Measurements from ENCODE around the gene INS. TPM values are rescaled to one million over a fixed set of nuclear protein-coding genes. Genes with fewer than 3 reads are reported as not detected.
A peak's percentile ranks its signal among the peaks of the same experiment; 100 is the strongest.

INS gene
- total RNA-seq, 1 experiment from 2014 or later = not detected

DNA sequence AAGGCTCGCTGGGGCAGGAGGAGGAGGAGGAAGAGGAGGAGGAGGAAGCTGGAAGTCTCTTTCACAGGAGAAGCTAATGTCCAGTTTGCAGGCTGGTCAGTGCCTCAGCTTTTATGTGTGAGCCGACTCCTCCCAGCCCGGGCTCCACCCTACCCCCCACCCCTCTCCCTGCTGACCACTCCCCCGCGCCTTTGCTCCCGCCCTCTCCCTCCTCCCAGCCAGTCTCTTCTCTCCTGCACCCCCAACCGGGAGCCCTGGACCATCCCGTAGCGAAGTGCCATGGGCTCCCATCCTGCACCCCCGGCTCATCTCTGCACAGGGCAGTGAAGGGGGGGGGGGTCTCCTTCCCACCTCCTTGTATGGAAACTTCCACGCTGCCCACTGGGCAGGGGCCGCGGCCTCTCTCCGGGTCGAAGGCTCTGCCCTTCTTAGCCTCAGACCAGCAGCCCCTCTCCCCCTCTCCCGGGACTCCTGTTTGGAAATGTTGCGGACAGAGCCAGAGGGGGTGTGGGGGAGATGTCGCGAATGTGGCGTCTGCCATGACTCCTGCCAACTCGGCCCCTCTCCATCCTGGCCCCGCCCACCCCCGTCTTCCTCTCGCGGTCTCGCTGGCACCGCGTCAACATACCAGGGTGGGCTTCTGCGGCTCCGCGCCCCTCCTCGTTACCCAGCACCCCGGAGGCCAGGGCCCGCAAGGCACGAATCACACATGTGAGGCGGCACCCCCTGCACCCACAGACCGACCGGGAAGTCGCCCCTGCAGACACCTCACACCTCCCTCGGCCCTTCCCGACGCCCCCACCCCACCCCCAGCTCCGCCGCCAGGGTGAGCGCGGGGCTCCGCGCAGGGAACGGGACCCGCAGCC is 23.6 kb downstream of the INS start:
- peak; percentile 90 to 95 for DNase-seq (ENCODE audit: low read depth in 1 of 2, low spot score in 2 of 2)
- Histone ChIP-seq H3K27me3 (replicated peaks) (peaks cover 46% of the 10 kb centered on the region), H3K4me1 (replicated peaks) (peaks cover 34% of the 10 kb centered on the region), H3K9me3 (replicated peaks) (peaks cover 6% of the 10 kb centered on the region; the same call in 1 of the 2 replicates), H3K4me3 (peak overlapping the region; percentile 66), H3K36me3 (peaks cover 38% of the 10 kb centered on the region), H3K27ac (peak overlapping the region; percentile 73)

GRCh38 chr11:2136952-2137201 is 24.1 kb downstream of the INS start:
- Histone ChIP-seq H3K4me3 (peak overlapping the region; percentile 66), H3K4me1 (replicated peaks) (peaks cover 33% of the 10 kb centered on the region), H3K36me3 (peaks cover 41% of the 10 kb centered on the region), H3K27ac (no peak overlapping the region), H3K27me3 (replicated peaks) (peaks cover 41% of the 10 kb centered on the region), H3K9me3 (replicated peaks) (peaks cover 6% of the 10 kb centered on the region; the same call in 1 of the 2 replicates)
- DNase-seq (ENCODE audit: low read depth in 1 of 2, low spot score in 2 of 2) = no peak

DNA sequence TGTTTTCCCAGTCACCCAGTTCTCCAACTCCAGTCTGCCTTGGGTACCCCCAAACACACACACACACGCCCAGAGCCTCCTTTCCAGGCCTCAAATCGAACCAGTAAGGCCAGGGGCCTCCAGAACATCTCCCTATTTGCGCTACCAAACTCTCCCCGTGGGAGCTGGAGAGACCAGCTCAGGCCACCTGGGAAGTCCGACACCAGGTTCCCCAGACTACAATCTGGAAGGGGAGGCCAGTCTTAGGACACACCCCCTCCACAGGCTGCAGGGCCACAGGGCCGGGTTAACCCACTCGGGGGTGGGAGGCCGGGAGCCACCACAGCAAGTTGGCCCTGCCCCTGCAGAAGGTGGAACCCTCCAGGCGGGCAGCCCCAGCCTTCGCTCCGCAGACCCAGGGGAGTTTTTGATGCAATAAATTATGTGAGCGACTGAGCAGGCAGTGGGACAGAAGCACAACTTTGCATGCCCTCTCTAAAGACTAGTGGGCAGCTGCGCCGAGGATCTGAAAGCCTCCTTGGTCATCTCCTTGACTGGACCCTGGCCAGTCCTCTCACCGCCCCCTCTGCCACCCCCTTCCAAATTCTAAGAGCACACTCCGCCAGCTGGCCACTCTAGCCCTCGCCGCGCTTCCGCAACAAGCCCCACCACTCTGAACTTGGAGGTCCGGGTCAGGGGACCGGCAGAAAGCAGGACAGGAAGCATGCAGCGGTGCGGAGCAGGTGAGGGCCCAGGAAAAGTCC is 24.6 kb downstream of the INS start:
- Histone ChIP-seq H3K4me3 (peak overlapping the region; percentile 66), H3K27me3 (replicated peaks) (peaks cover 36% of the 10 kb centered on the region), H3K36me3 (peaks cover 46% of the 10 kb centered on the region), H3K9me3 (replicated peaks) (peaks cover 6% of the 10 kb centered on the region; the same call in 1 of the 2 replicates), H3K4me1 (replicated peaks) (peaks cover 33% of the 10 kb centered on the region), H3K27ac (no peak overlapping the region)
- no peak for DNase-seq (ENCODE audit: low read depth in 1 of 2, low spot score in 2 of 2)

GRCh38 chr11:2135648-2136201 is 25.3 kb downstream of the INS start:
- H3K4me1 ChIP-seq (replicated peaks) = peaks cover 33% of the 10 kb centered on the region

GRCh38 chr11:2135018-2135569 is 25.9 kb downstream of the INS start:
- peaks cover 53% of the 10 kb centered on the region for H3K36me3 ChIP-seq
- peaks cover 26% of the 10 kb centered on the region for H3K27me3 ChIP-seq (replicated peaks)
- no peak overlapping the region for H3K27ac ChIP-seq
- no peak overlapping the region for H3K4me3 ChIP-seq
- no peak for DNase-seq (ENCODE audit: low read depth in 1 of 2, low spot score in 2 of 2)
- peaks cover 2% of the 10 kb centered on the region; the same call in 1 of the 2 replicates for H3K9me3 ChIP-seq (replicated peaks)
- H3K4me1 ChIP-seq (replicated peaks) = peaks cover 33% of the 10 kb centered on the region

More at GRCh38 chr11:2135648-2136201, 25.3 kb downstream of the INS start:
- peaks cover 3% of the 10 kb centered on the region; the same call in 1 of the 2 replicates for H3K9me3 ChIP-seq (replicated peaks)
- peaks cover 30% of the 10 kb centered on the region for H3K27me3 ChIP-seq (replicated peaks)
- no peak overlapping the region for H3K27ac ChIP-seq
- peaks cover 53% of the 10 kb centered on the region for H3K36me3 ChIP-seq
- DNase-seq (ENCODE audit: low read depth in 1 of 2, low spot score in 2 of 2) = no peak
- no peak overlapping the region for H3K4me3 ChIP-seq

DNA sequence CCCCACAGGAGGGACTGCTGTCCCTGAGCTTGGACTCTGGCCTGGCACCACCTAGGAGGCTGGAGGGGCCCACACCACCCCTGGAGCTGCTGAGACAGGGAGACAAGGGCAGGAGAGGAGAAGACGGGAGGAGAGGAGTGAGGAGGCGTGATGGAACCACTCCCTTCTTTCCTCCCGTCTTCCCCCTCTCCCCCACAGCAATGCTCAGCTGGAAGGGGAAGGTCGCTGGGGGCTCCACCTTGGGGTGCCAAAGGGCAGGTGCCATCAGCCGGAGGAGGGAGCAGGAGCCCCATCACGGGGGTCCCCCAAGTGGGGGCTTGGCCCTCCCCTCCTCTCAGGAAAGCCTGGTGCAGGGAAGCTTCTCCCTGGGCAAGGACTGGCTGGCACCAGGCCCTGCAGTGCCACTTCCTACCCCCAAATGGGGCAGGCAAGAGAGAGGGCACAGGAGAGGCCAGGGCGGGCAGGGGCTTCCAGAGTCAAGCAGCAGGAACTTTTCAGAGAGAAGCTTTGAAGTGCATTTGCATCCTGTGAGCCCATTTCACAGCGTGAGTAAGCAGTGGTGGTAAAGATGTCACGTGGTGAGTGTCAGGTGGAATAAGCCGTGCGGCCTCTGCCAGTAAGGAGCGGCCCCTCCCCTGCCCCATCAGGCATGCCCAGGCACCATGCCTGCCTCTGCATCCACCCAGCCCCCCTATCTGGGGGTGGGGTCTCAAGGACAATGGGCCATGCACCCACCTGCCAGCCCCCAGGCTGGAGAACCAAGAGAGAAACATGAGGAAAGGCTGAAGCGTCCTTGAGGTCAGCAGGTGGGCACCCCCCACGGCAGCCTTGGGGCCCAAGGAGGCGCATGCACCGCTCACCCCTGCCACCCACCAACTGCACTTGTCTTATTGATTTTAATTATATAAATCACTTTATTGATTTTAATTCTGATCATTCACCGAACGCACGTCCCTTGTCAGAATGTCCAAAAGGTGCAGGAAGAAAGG is 26.7 kb downstream of the INS start:
- Histone ChIP-seq H3K4me1 (replicated peaks) (peaks cover 29% of the 10 kb centered on the region), H3K27ac (no peak overlapping the region), H3K27me3 (replicated peaks) (peaks cover 20% of the 10 kb centered on the region), H3K36me3 (peaks cover 61% of the 10 kb centered on the region), H3K4me3 (no peak overlapping the region), H3K9me3 (replicated peaks) (peaks cover 2% of the 10 kb centered on the region; the same call in 1 of the 2 replicates)
- DNase-seq (ENCODE audit: low read depth in 1 of 2, low spot score in 2 of 2) = no peak

DNA sequence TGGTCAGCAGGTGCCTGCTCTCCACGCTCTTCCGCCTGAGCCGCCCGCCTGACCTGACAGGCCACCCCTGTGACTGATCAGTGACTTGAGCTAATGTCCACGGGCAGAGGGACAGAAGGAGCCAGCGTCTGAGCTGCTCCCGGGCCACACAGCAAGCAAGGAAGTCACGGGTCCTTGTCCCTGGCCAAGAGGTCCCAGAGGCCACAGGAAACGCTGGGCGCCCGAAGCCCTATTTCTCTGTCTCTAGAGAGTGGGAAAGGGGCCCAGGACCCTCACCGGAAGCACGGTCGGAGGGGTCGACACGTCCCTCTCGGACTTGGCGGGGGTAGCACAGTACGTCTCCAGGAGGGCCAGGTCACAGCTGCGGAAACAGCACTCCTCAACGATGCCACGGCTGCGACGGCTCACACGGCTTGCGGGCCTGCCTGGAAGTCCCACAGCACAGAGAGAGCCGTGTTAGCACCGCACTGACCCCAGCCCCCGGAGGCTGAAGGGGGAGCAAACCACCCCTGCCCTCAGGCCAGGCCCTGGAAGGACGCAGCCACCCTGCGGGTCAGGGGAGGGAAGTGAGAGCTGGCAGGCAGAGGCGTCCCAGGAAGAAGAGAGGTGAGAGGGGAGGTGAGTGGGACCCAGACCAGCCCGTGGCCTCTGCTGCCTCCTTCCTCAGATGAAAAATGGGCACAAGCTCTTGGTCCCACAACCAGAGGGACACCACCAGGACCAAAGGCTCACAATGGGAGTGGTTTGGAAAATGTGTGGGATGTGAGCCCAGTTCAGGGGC is 27.6 kb downstream of the INS start:
- Histone ChIP-seq H3K9me3 (replicated peaks) (peaks cover 2% of the 10 kb centered on the region; the same call in 1 of the 2 replicates), H3K36me3 (peaks cover 61% of the 10 kb centered on the region), H3K27ac (no peak overlapping the region), H3K27me3 (replicated peaks) (peaks cover 20% of the 10 kb centered on the region), H3K4me3 (no peak overlapping the region), H3K4me1 (replicated peaks) (peaks cover 22% of the 10 kb centered on the region)
- DNase-seq (ENCODE audit: low read depth in 1 of 2, low spot score in 2 of 2) = no peak

GRCh38 chr11:2132874-2133240 is 28.2 kb downstream of the INS start:
- DNase-seq (ENCODE audit: low read depth in 1 of 2, low spot score in 2 of 2) = no peak
- H3K4me3 ChIP-seq = no peak overlapping the region
- peaks cover 20% of the 10 kb centered on the region for H3K27me3 ChIP-seq (replicated peaks)
- H3K36me3 ChIP-seq = peaks cover 61% of the 10 kb centered on the region
- H3K9me3 ChIP-seq (replicated peaks) = peaks cover 2% of the 10 kb centered on the region; the same call in 1 of the 2 replicates
- no peak overlapping the region for H3K27ac ChIP-seq
- peaks cover 19% of the 10 kb centered on the region for H3K4me1 ChIP-seq (replicated peaks)

GRCh38 chr11:2132246-2132645 is 28.8 kb downstream of the INS start:
- no peak overlapping the region for H3K4me3 ChIP-seq
- H3K27ac ChIP-seq = no peak overlapping the region
- H3K27me3 ChIP-seq (replicated peaks) = peaks cover 14% of the 10 kb centered on the region
- no peaks in the 10 kb centered on the region for H3K9me3 ChIP-seq (replicated peaks)
- H3K36me3 ChIP-seq = peaks cover 61% of the 10 kb centered on the region
- no peak for DNase-seq (ENCODE audit: low read depth in 1 of 2, low spot score in 2 of 2)
- peaks cover 13% of the 10 kb centered on the region for H3K4me1 ChIP-seq (replicated peaks)

DNA sequence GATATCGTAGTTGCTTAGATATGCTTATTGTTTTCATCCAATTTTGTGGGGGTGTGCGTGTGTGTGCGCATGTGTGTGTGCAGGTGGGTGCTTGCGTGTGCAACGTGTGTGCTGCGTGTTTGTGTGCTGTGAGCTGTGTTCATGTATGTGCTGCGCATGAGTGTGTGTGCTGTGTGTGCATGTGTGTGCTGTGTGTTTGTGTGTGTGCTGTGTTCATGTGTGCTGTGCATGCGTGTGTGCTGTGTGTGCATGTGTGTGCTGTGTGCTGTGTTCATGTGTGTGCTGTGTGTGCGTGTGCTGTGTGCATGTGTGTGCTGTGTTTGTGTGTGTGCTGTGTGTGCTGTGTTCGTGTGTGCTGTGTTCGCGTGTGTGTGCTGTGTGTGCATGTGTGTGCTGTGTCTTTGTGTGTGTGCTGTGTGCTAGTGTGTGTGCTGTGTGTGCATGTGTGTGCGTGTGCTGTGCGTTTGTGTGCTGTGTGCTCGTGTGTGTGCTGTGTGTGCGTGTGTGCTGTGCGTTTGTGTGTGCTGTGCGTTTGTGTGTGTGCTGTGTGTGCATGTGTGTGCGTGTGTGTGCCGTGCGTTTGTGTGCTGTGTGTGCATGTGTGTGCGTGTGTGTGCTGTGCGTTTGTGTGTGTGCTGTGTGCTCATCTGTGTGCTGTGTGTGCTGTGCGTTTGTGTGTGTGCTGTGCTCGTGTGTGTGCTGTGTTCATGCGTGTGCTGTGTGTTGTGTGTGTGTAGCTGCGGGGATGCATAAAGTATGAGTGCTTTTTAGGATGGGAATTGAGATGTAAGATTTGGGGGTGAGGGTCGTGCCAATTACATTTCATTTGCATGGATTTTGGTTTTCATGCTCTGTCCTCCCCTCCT is 29.4 kb downstream of the INS start:
- no peak overlapping the region for H3K4me3 ChIP-seq
- H3K27ac ChIP-seq = no peak overlapping the region
- peaks cover 56% of the 10 kb centered on the region for H3K36me3 ChIP-seq

GRCh38 chr11:2130881-2131352 is 30.1 kb downstream of the INS start:
- Histone ChIP-seq H3K4me1 (replicated peaks) (no peaks in the 10 kb centered on the region; the same call in 1 of the 2 replicates), H3K4me3 (no peak overlapping the region), H3K27me3 (replicated peaks) (peaks cover 14% of the 10 kb centered on the region; the same call in 1 of the 2 replicates), H3K36me3 (peaks cover 50% of the 10 kb centered on the region), H3K9me3 (replicated peaks) (no peaks in the 10 kb centered on the region), H3K27ac (no peak overlapping the region)
- DNase-seq (ENCODE audit: low read depth in 1 of 2, low spot score in 2 of 2) = no peak

More for the DNA sequence above, 29.4 kb downstream of the INS start:
- Histone ChIP-seq H3K9me3 (replicated peaks) (no peaks in the 10 kb centered on the region), H3K27me3 (replicated peaks) (peaks cover 14% of the 10 kb centered on the region; the same call in 1 of the 2 replicates), H3K4me1 (replicated peaks) (peaks cover 7% of the 10 kb centered on the region)
- DNase-seq (ENCODE audit: low read depth in 1 of 2, low spot score in 2 of 2) = no peak
